GM23248 (cell line): ENCODE measurements around the gene CFAP45. TPM values are rescaled to one million over a fixed set of nuclear protein-coding genes. Genes with fewer than 3 reads are reported as not detected.

Experiments
- DNase-seq: peaks from one replicate; pipeline ENCODE4 v3.0.0-alpha.2; 2015
- H2AFZ ChIP-seq: fragments of 200-600 bp; sonication (generic); 2 replicates; pipeline ENCODE4 v1.6.1; 2016; ENCODE audit warnings: antibody characterized with exemption
- H3F3A ChIP-seq: fragments of 200-600 bp; sonication (generic); 2 replicates; pipeline ENCODE4 v1.6.1; 2016; ENCODE audit warnings: mild to moderate bottlenecking, antibody characterized with exemption, mixed run types; ENCODE audit not compliant: insufficient read depth
- H3K27ac ChIP-seq: fragments of 200-600 bp; sonication (generic); 2 replicates; pipeline ENCODE4 v1.5.1; 2016; ENCODE audit warnings: mild to moderate bottlenecking
- H3K27me3 ChIP-seq: fragments of 200-600 bp; sonication (generic); replicated peaks from 2 replicates; pipeline ENCODE4 v1.6.1; 2016; ENCODE audit warnings: mild to moderate bottlenecking; ENCODE audit not compliant: insufficient read depth
- H3K36me3 ChIP-seq: fragments of 200-600 bp; sonication (generic); 2 replicates; pipeline ENCODE4 v1.6.1; 2016; ENCODE audit warnings: low read depth, mild to moderate bottlenecking
- H3K4me1 ChIP-seq: fragments of 200-600 bp; sonication (generic); 2 replicates; pipeline ENCODE4 v1.6.1; 2016; ENCODE audit warnings: mild to moderate bottlenecking; ENCODE audit not compliant: insufficient read depth
- H3K4me2 ChIP-seq: fragments of 200-600 bp; sonication (generic); one replicate; pipeline ENCODE4 v1.6.1; 2016; ENCODE audit warnings: mild to moderate bottlenecking; ENCODE audit not compliant: unreplicated experiment
- H3K4me3 ChIP-seq: fragments of 200-600 bp; sonication (generic); 2 replicates; pipeline ENCODE4 v1.5.1; 2016; ENCODE audit warnings: mild to moderate bottlenecking
- H3K79me2 ChIP-seq: fragments of 200-600 bp; sonication (generic); 2 replicates; pipeline ENCODE4 v1.6.1; 2016; ENCODE audit warnings: mild to moderate bottlenecking; ENCODE audit not compliant: insufficient read depth
- H3K9ac ChIP-seq: fragments of 200-600 bp; sonication (generic); 2 replicates; pipeline ENCODE4 v1.6.1; 2016; ENCODE audit warnings: mild to moderate bottlenecking
- H3K9me2 ChIP-seq: fragments of 200-600 bp; sonication (generic); 2 replicates; pipeline ENCODE4 v1.6.1; 2016; ENCODE audit warnings: mixed run types, mild to moderate bottlenecking, moderate library complexity; ENCODE audit not compliant: insufficient read depth
- H3K9me3 ChIP-seq: fragments of 200-600 bp; sonication (generic); one replicate; pipeline ENCODE4 v1.6.1; 2017; ENCODE audit warnings: low read depth
- H4K20me1 ChIP-seq: fragments of 200-600 bp; sonication (generic); 2 replicates; pipeline ENCODE4 v1.6.0; 2016; ENCODE audit not compliant: insufficient read depth
- EZH2 ChIP-seq: fragments of 200-600 bp; sonication (generic); IDR thresholded peaks from 2 replicates; pipeline ENCODE4 v1.6.1; 2018; ENCODE audit warnings: antibody characterized with exemption, mild to moderate bottlenecking; ENCODE audit not compliant: insufficient read depth, poor library complexity, severe bottlenecking
- EZH2phosphoT487 ChIP-seq: fragments of 200-600 bp; sonication (generic); IDR thresholded peaks from 2 replicates; pipeline ENCODE4 v1.6.1; 2018; ENCODE audit warnings: antibody characterized with exemption, moderate library complexity, mild to moderate bottlenecking, low read depth; ENCODE audit not compliant: insufficient read depth
- WGBS, 2 experiments: methylation state at CpG; one replicate each; pipeline ENCODE4 v1.1.6; 2015 to 2017; ENCODE audit warnings: low lambda C conversion rate in 2 of 2, low coverage in 1 of 2; ENCODE audit errors: missing lambda C conversion rate in 2 of 2; 5-methylcytosine and 5-hydroxymethylcytosine counted together
- in situ Hi-C: fragments of 300-500 bp; cut with MboI; formaldehyde crosslinking; loops from 2 replicates; pipeline ENCODE4 v1.15.0; 2020
- polyA plus RNA-seq: library from polyadenylated mRNA; unstranded; fragments of >200 nt; fragmentation: Nextera tagmentation; extraction: Ambion mirVana; gene quantifications from 2 replicates; pipeline ENCODE4 v1.2.1, GENCODE V29; 2016
- total RNA-seq: library from RNA; depleted of rRNA; stranded (reverse); fragments of >200 nt; shearing (Covaris generic); gene quantifications from 2 replicates; pipeline ENCODE4 v1.2.3, GENCODE V29; 2014

Gene CFAP45
- total and polyA plus RNA-seq, 2 experiments from 2014 or later: 0.51 TPM; not detected in 1

- Histone ChIP-seq H3K9me2 (no peaks in the 10 kb centered on the region), H3K27me3 (no peaks in the 10 kb centered on the region), H3K9me3 (no peaks in the 10 kb centered on the region), H3K4me3 (no peak overlapping the region), H3K4me2 (no peak overlapping the region), H3K4me1 (peaks cover 23% of the 10 kb centered on the region), H3K9ac (no peak overlapping the region), H3K79me2 (0 out of 2 replicates have a peak, but pooled peaks cover 4% of the 10 kb centered on the region), H3K27ac (peak overlapping the region; percentile 90), H4K20me1 (no peaks in the 10 kb centered on the region), H2AFZ (no peak overlapping the region), H3F3A (peaks cover 20% of the 10 kb centered on the region), H3K36me3 (no peaks in the 10 kb centered on the region)
- no peak for DNase-seq
- TF ChIP-seq EZH2 (no peak), EZH2phosphoT487 (no peak)
- in situ Hi-C loops: no loop called here
- WGBS, 2 experiments: 40 to 44% methylated on average over 3 of the region's 3 CpGs
Measured at GRCh38 chr1:159848326-159848725, 51.6 kb downstream of the CFAP45 start.

DNA sequence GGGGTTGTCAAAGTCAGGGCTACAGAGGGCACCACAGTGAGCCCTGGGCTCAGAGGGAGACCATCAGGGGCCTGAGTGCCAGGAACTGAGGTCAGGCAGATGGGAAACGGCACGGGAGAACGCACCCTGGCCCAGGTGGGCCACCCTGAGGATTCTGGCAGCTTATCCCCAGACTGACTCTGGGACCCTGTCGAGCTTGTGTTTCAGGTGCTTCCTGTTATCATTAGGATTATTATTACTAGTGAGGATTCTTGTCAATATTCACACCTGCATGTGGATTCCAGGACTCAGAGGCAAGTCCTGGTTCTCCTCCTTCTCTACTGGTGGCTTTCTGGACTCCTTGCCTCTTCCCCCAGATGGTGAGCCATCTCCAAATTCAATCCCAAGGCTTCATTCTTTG lies 52.7 kb downstream of the CFAP45 start:
- no peak overlapping the region for H3K27ac ChIP-seq

GRCh38 chr1:159845751-159846629 lies 54.0 kb downstream of the CFAP45 start:
- Histone ChIP-seq H3K9me3 (no peaks in the 10 kb centered on the region), H3F3A (peaks cover 13% of the 10 kb centered on the region; the same call in 1 of the 2 replicates), H3K9ac (no peak overlapping the region), H3K79me2 (no peaks in the 10 kb centered on the region), H3K27ac (no peak overlapping the region), H3K4me1 (peaks cover 16% of the 10 kb centered on the region), H2AFZ (no peak overlapping the region), H3K4me3 (no peak overlapping the region), H4K20me1 (no peaks in the 10 kb centered on the region), H3K9me2 (no peaks in the 10 kb centered on the region), H3K36me3 (no peaks in the 10 kb centered on the region), H3K27me3 (no peaks in the 10 kb centered on the region), H3K4me2 (no peak overlapping the region)
- WGBS, 2 experiments: 83 to 84% methylated on average over 13 of the region's 13 CpGs
- TF ChIP-seq EZH2 (no peak), EZH2phosphoT487 (no peak)
- in situ Hi-C loops: no loop called here
- no peak for DNase-seq

More for the DNA sequence above, 52.7 kb downstream of the CFAP45 start:
- no peak for DNase-seq
- Histone ChIP-seq H2AFZ (no peak overlapping the region), H3K4me1 (peaks cover 16% of the 10 kb centered on the region), H3K4me2 (no peak overlapping the region), H3K9me2 (no peaks in the 10 kb centered on the region), H3K27me3 (no peaks in the 10 kb centered on the region), H3F3A (peaks cover 13% of the 10 kb centered on the region; the same call in 1 of the 2 replicates), H3K9ac (no peak overlapping the region), H4K20me1 (no peaks in the 10 kb centered on the region), H3K9me3 (no peaks in the 10 kb centered on the region), H3K36me3 (no peaks in the 10 kb centered on the region), H3K4me3 (no peak overlapping the region), H3K79me2 (0 out of 2 replicates have a peak, but pooled peaks cover under 1% of the 10 kb centered on the region)
- in situ Hi-C loops: no loop called here
- WGBS, 2 experiments: 74 to 77% methylated on average over 4 of the region's 4 CpGs
- TF ChIP-seq EZH2 (no peak), EZH2phosphoT487 (no peak)

GRCh38 chr1:159843459-159843858 lies 56.5 kb downstream of the CFAP45 start:
- Histone ChIP-seq H3K9ac (no peak overlapping the region), H3K27me3 (no peaks in the 10 kb centered on the region), H3K4me1 (no peaks in the 10 kb centered on the region), H3K36me3 (no peaks in the 10 kb centered on the region), H3K79me2 (no peaks in the 10 kb centered on the region), H3K9me2 (no peaks in the 10 kb centered on the region), H3K4me3 (no peak overlapping the region), H3K9me3 (no peaks in the 10 kb centered on the region), H4K20me1 (no peaks in the 10 kb centered on the region), H3F3A (0 out of 2 replicates have a peak, but pooled peaks cover 6% of the 10 kb centered on the region), H3K27ac (no peak overlapping the region), H2AFZ (no peak overlapping the region), H3K4me2 (no peak overlapping the region)
- DNase-seq: no peak
- WGBS, 2 experiments: 89 to 91% methylated on average over 4 of the region's 4 CpGs
- in situ Hi-C loops: no loop called here
- no peak for TF ChIP-seq EZH2phosphoT487
- no peak for TF ChIP-seq EZH2
